GM18508 (cell line): ENCODE measurements around the gene GPR15.

Experiments
- ATAC-seq: cut with Tn5 transposase; IDR thresholded peaks from one replicate; pipeline ENCODE4 v1.9.1; 2021; ENCODE audit warnings: moderate number of reproducible peaks; ENCODE audit not compliant: insufficient read depth, unreplicated experiment

Gene GPR15

DNA sequence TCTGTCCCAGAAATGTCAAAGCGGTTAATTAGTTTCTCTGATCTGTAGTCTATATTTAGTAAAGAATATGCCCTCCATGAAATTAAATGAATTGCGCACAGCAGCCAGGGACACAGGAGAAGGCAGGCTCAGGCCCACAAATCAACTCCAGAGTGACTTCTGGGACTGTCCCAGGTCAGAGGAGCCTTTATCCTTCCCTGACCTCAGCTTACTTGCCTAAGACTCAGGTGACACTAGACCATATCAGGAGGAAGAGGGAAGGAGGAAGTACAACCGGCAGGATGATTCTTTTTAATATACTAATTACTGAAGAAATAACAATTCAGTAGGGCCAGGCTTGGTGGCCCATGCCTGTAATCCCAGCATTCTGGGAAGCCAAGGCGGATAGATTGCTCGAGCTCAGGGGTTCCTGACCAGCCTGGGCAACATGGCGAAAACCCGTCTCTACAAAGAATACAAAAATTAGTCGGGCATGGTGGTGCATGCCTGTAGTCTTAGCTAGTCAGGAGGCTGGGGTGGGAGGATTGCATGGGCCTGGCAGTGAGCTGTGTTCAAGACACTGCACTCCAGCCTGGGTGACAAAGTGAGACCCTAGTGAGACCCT is 1.8 kb upstream of the GPR15 start:
- ATAC-seq: no peak

DNA sequence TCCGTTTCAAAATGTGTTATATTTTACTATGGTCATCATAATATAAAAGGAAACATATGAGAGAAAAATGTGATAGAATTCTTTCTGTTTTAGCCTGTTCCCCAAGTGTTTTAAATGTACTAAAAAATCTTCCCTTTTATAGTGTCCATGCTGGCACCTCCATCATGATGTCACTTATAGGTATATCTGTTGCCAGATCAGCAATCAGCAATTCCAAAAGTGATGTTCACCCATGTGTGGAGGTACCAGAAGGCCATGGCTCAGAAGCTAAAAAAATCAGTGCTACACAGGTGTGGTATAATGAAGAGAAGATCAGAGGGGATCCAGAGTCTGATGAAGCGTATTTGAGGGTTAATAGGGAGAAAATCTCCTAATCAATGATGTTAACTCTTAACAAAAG is 1.1 kb upstream of the GPR15 start:
- no peak for ATAC-seq

DNA sequence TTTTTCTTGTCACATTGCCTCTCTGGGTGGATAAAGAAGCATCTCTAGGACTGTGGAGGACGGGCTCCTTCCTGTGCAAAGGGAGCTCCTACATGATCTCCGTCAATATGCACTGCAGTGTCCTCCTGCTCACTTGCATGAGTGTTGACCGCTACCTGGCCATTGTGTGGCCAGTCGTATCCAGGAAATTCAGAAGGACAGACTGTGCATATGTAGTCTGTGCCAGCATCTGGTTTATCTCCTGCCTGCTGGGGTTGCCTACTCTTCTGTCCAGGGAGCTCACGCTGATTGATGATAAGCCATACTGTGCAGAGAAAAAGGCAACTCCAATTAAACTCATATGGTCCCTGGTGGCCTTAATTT is 478 bp downstream of the GPR15 start:
- no peak for ATAC-seq

- no peak for ATAC-seq
Observed at GRCh38 chr3:98532709-98533571, 1.2 kb downstream of the GPR15 start.

DNA sequence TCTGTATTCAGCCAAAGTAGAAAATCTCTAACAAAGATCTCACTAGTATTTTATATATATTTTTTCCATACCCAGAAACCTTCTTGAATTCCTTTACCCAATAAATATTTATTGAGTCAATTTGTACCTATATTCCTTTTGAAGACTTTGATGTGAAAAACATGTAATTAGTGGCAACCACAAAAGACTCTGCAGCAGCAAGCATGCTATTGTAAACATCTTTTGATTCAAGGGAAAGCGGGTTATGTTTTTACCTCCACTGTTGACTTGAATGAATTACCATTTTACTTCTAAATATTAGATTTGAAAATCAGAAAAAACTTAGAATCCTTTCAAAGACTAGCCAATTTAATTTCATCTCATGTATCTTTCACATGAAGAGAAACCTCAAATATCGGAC is 2.4 kb downstream of the GPR15 start:
- ATAC-seq: no peak

DNA sequence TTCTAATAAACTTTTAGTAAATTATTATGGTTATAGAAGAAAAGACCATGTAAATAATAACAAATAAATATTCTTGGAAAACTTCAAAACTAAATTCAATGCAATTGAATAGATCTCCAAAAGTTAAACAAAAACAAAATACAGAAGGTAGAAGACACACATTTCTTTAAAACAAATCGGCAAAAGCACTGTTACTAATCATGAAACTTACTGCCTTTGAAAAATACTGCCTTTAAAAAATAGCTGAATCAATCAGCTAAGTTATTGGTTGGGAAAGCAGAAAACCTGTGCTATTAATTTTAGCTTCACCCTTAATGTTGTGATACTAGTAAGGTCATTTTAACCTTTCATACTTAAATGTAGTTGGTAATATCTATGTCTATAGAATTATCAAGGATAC is 3.0 kb downstream of the GPR15 start:
- no peak for ATAC-seq

DNA sequence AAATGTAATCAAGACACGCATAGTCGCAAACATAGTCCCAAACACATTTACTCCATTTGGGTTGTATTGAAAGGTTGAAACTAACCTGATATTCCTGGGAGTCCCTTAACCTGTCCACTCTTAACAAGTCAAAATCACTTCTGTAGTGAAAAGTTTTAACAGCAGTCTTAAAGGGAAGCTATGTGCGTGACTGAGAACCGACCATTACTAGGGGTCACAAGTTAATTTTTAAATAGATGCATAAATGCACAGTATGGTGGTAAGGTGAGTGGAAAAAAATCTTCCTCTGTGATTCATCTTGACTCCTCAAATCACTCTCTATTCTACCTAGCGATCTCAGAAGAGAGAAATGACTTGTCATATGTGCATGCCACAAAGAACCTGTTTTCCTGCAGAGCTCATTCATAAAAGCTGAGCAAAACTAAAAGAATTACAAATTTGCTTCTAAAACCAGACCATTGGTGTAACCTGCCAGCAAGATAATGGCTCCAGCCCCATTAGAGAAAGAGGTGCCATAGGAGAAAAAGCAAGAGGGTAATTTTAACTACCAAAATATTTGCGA is 4.8 kb downstream of the GPR15 start:
- ATAC-seq: peak; percentile 82

GRCh38 chr3:98540346-98540745 is 8.6 kb downstream of the GPR15 start:
- ATAC-seq: peak; percentile 21

DNA sequence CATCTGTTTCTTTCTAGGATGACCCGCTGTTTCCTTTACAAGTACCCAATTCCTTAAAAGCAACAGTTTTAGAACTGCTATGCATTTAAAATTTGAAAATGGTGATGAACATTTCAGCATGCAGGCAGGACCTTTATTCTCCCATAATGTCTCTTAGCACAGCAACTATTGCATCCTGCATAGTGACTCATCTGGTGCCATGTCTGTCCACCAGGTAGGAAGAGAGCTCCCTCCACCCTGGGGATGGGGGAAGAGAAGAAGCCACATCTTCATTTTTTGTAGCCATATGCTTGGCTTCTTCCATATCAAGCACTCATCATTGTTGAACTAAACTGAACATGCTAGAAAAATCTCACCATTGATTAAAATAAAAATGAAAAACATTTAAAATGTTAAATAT is 9.9 kb downstream of the GPR15 start:
- no peak for ATAC-seq

DNA sequence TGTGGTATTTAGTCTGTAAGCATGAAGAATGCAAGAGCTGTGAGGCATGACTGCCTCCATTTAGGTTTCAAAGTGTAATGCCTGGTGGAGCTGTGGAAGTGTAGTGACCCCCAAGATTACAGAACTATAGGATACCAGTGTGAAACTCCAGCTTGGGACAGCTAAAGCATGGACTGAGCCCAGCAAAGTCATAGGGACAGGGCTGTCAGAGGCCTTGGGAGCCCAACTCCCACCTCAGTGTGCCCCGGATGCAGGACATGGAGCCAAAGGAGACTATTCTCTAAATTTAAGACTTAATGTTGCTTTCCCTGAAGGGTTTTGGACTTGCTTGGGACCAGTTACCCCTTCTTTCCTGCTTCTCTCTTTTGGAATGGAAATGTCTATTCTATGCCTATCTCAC is 10.8 kb downstream of the GPR15 start:
- no peak for ATAC-seq

- peak; percentile 40 for ATAC-seq
Observed at GRCh38 chr3:98545940-98546339, 14.2 kb downstream of the GPR15 start.

GRCh38 chr3:98548544-98548943 is 16.8 kb downstream of the GPR15 start:
- no peak for ATAC-seq

- no peak for ATAC-seq
Observed at GRCh38 chr3:98550833-98551232, 19.1 kb downstream of the GPR15 start.

- ATAC-seq: no peak
Observed at GRCh38 chr3:98551236-98551635, 19.5 kb downstream of the GPR15 start.

DNA sequence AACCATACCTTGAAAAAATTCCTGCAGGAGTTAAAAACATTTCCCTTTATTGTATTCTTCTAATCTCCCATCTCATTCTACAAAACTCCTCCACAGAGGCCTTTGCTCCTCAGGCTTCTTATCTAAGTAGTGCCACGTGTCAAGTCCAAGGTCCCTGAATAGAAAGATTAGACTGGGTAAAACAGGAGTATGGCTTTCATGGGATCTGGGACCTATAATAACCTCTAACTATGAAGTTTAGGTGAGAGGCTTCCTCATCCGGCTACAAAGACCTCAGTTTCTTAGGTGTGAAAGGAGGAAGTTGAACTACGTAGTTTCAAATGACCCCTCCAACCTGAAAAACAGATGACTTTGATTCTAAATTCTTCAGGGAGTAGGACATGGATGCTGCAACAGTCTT is 20.0 kb downstream of the GPR15 start:
- no peak for ATAC-seq

GRCh38 chr3:98552232-98553020 is 20.6 kb downstream of the GPR15 start:
- ATAC-seq: no peak

GRCh38 chr3:98553021-98553563 is 21.3 kb downstream of the GPR15 start:
- ATAC-seq: no peak

GRCh38 chr3:98553753-98554152 is 22.0 kb downstream of the GPR15 start:
- no peak for ATAC-seq

- no peak for ATAC-seq
Observed at GRCh38 chr3:98554580-98554979, 22.8 kb downstream of the GPR15 start.

- no peak for ATAC-seq
Observed at GRCh38 chr3:98555025-98555379, 23.2 kb downstream of the GPR15 start.
